Vein endothelial cell (primary cell): Measurements from ENCODE around the gene GYPA. TPM values are rescaled to one million over a fixed set of nuclear protein-coding genes. Genes with fewer than 3 reads are reported as not detected.

Source experiments
- total RNA-seq: library from RNA; depleted of rRNA; stranded (reverse); fragments of >200 nt; gene quantifications from 2 replicates; pipeline ENCODE4 v1.2.3, GENCODE V29; 2012

GYPA gene
- not detected in 2 replicates for total RNA-seq

DNA sequence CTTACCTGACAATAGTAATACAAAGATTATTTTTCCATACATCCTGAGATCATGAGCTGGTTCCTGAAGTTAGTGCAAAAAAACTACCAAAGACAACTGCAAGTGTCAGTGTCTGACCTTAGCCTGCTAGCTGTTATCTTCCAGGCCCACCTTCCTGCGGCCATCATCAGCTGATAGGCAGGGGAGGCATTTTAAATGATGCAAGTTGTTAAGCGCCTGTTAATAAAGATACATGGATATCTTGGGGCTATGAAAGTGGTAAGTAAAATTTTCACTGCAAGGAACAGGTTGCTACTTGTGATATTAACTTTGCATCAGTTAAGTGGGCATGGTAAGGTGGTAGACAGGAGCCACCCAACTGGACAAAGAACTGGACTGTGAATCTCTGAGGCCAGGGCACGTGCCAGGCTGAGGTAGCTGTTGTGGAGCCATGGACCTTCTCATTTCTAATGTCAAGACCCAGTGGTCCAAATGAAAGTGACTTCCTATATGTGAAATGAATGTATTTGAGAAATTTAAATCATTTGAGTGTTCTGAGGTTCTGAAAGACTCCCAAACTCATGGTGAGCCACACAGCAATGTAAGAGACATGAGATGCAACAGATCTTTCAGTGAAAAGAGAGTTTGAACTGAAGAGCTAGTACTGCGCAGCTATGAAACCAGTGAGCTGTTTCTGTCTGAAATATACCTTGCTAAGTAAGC lies at the start of gene GYPA:
Gene GYPA, minus strand, starts transcription at position 125 of the 702 bp plus-strand sequence. Its CDS starts 83 bp downstream, at position 42.

Other genes starting within 250 kb of the GYPA start
- gene GYPE, start 235.2 kb downstream of the GYPA start, total RNA-seq = 0.19 and 0.33 TPM in 2 replicates
- gene GYPB, start 121.3 kb downstream of the GYPA start, total RNA-seq = not detected in 2 replicates